GM20000 (cell line): ENCODE data around the gene UCP2.
A peak's percentile ranks its signal among the peaks of the same experiment; 100 is the strongest.

Experiments used
- DNase-seq: peaks from one replicate; pipeline ENCODE4 v3.0.0; 2012; ENCODE audit warnings: low spot score
- CTCF ChIP-seq: IDR thresholded peaks from 2 replicates; pipeline ENCODE4 v1.5.1; 2012; ENCODE audit warnings: mild to moderate bottlenecking, control low read depth; ENCODE audit errors: extremely low read depth, missing control alignments

UCP2 gene

GRCh38 chr11:74014880-74015279 is 32.2 kb upstream of the UCP2 start:
- no peak for TF ChIP-seq CTCF
- no peak for DNase-seq

- DNase-seq = no peak
- no peak for TF ChIP-seq CTCF
Measured at GRCh38 chr11:74013141-74013540, 30.5 kb upstream of the UCP2 start.

DNA sequence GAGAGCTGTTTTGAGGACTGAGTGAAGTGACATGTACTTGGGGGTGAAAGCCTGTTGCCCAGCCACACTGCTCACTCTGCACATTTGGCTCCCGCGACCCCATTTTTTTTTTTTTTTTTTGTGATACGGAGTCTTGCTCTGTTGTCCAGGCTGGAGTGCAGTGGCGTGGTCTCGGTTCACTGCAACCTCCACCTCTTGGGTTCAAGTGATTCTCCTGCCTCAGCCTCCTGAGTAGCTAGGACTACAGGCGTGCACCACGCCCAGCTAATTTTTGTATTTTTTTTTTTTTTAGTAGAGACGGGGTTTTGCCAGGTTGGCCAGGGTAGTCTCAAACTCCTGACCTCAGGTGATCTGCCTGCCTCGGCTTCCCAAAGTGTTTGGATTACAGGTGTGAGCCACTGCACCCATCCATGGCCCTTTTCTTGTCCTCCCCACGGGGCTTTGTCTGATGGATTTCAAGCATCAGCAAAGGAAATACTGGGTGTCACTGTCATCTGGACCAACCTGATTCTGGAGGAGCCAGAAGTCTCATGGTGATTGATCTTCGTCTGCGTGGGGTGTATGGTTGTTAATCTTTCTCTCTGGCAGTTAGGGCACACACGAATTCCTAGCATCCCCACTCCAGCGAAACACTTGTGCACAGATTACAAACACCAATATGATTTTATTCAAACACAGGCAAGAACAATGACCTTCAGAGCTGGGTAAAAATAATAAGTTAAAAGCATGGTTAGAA is 29.6 kb upstream of the UCP2 start:
- DNase-seq = no peak
- no peak for TF ChIP-seq CTCF

- peak; percentile 63 for DNase-seq
Measured at GRCh38 chr11:74011360-74012073, 28.9 kb upstream of the UCP2 start.

GRCh38 chr11:74010306-74011300 is 28.0 kb upstream of the UCP2 start:
- no peak for TF ChIP-seq CTCF
- no peak for DNase-seq

More at GRCh38 chr11:74011360-74012073, 28.9 kb upstream of the UCP2 start:
- TF ChIP-seq CTCF = no peak

DNA sequence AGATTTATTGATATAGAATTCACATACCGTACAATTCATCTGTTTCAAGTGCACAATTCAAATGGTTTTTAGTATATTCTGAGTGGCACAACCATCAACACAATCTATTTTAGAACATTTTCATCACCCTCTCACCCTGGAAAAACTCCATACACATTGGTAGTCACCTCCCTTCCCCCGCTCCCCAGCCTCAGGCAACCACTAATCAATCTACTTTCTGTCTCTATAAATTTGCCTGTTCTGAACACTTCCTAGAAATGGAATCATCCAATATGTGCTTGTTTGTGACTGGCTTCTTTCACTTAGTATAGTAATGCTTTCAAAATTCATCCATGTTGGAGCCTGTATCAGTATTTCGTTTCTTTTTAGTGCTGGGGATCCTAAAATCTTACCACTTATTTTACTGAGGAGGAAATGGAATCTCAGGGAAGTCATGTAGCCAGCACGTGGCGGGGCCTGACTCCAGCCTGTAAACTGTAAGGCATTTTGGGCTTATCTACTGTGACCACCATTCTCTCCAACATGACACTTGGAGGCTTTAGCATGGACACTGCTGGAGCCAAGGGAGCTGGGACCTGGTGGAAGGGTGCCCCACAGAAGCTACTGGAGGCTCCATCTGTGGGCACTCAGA is 27.1 kb upstream of the UCP2 start:
- no peak for DNase-seq
- no peak for TF ChIP-seq CTCF
